Keratinocyte (primary cell): ENCODE results near the gene APH1B. TPM values are rescaled to one million over a fixed set of nuclear protein-coding genes. Genes with fewer than 3 reads are reported as not detected.

Experiments used
- DNase-seq: peaks from one replicate; pipeline ENCODE4 v3.0.0-alpha.2; 2011; ENCODE audit warnings: low read depth, missing footprints, low spot score
- FAIRE-seq: peaks from 2 replicates; lab custom pipeline; 2011; peaks lifted over from hg19 to GRCh38; lab: Jason Lieb, UNC
- H2AFZ ChIP-seq: 2 replicates; pipeline ENCODE4 v1.6.0; 2012; ENCODE audit warnings: low read length, control low read depth, inconsistent platforms; ENCODE audit not compliant: control insufficient read depth
- H3K27ac ChIP-seq: 2 replicates; pipeline ENCODE4 v1.5.1; 2011; ENCODE audit warnings: low read length; ENCODE audit not compliant: control insufficient read depth, insufficient read depth
- H3K27me3 ChIP-seq: 3 replicates; pipeline ENCODE4 v1.6.0; 2011; ENCODE audit warnings: low read length; ENCODE audit not compliant: control insufficient read depth, insufficient read depth; ENCODE audit errors: extremely low read depth
- H3K36me3 ChIP-seq, 2 experiments: 2 replicates in 1 of 2; 3 replicates in 1 of 2; pipeline ENCODE4 v1.5.1; 2011; ENCODE audit warnings: low read length in 2 of 2, mild to moderate bottlenecking in 1 of 2; ENCODE audit not compliant: control insufficient read depth in 2 of 2, insufficient read depth in 2 of 2; ENCODE audit errors: extremely low read depth in 1 of 2
- H3K4me1 ChIP-seq: 3 replicates; pipeline ENCODE4 v1.5.1; 2011; ENCODE audit warnings: low read length; ENCODE audit not compliant: control insufficient read depth, insufficient read depth; ENCODE audit errors: extremely low read depth
- H3K4me2 ChIP-seq: 3 replicates; pipeline ENCODE4 v1.6.0; 2011; ENCODE audit warnings: low read depth, low read length; ENCODE audit not compliant: control insufficient read depth, insufficient read depth; ENCODE audit errors: extremely low read depth
- H3K4me3 ChIP-seq, 3 experiments: fragments of 200-600 bp in 1 of 3; sonication (generic) in 1 of 3; 2 replicates in 2 of 3; 3 replicates in 1 of 3; pipeline ENCODE4 v1.5.1; 2011 to 2016; ENCODE audit warnings: low read length in 3 of 3, mild to moderate bottlenecking in 3 of 3, control low read depth in 2 of 3, inconsistent platforms in 1 of 3, low read depth in 1 of 3, mixed read lengths in 1 of 3, mixed run types in 1 of 3, moderate library complexity in 1 of 3; ENCODE audit not compliant: control insufficient read depth in 2 of 3, insufficient read depth in 2 of 3; ENCODE audit errors: extremely low read depth in 1 of 3
- H3K79me2 ChIP-seq: 2 replicates; pipeline ENCODE4 v1.6.0; 2012; ENCODE audit warnings: low read length; ENCODE audit not compliant: control insufficient read depth, insufficient read depth
- H3K9ac ChIP-seq: 3 replicates; pipeline ENCODE4 v1.6.0; 2011; ENCODE audit warnings: low read length; ENCODE audit not compliant: control insufficient read depth, insufficient read depth; ENCODE audit errors: extremely low read depth
- H3K9me1 ChIP-seq: 3 replicates; pipeline ENCODE4 v1.6.0; 2011; ENCODE audit warnings: low read length; ENCODE audit not compliant: control insufficient read depth, insufficient read depth; ENCODE audit errors: extremely low read depth
- H3K9me3 ChIP-seq: 2 replicates; pipeline ENCODE4 v1.5.1; 2012; ENCODE audit warnings: low read depth, low read length; ENCODE audit not compliant: control insufficient read depth
- H4K20me1 ChIP-seq: 3 replicates; pipeline ENCODE4 v1.6.0; 2011; ENCODE audit warnings: low read length; ENCODE audit not compliant: control insufficient read depth, insufficient read depth; ENCODE audit errors: extremely low read depth
- CTCF ChIP-seq, 3 experiments: IDR thresholded peaks in 1 of 3; conservative IDR thresholded peaks in 1 of 3; optimal IDR thresholded peaks in 1 of 3; 2 replicates in 2 of 3; 3 replicates in 1 of 3; pipeline versions ENCODE3 to v1.5.1; 2011; ENCODE audit warnings: low read length in 3 of 3, mild to moderate bottlenecking in 3 of 3, moderate library complexity in 2 of 3, control low read depth in 1 of 3, inconsistent platforms in 1 of 3; ENCODE audit not compliant: insufficient read depth in 2 of 3; ENCODE audit errors: extremely low read depth in 1 of 3
- EZH2 ChIP-seq: IDR thresholded peaks from one replicate; pipeline ENCODE4 v1.6.1; 2012; ENCODE audit warnings: inconsistent platforms, mild to moderate bottlenecking, low read length, moderate library complexity
- dilution Hi-C: fragments of 300-500 bp; cut with MboI; formaldehyde crosslinking; loops from one replicate; pipeline ENCODE4 v1.7.0; 2020; ENCODE audit warnings: low sequenced_read_pairs; ENCODE audit not compliant: extremely low pct_ligation_motif_present
- polyA plus RNA-seq, 5 experiments: library from polyadenylated mRNA; depleted of rRNA in 3 of 5; stranded (reverse) in 3 of 5; stranded (forward) in 1 of 5; unstranded in 1 of 5; fragments of >200 nt; gene quantifications; 1 replicate in 1 of 5; 2 replicates in 3 of 5; 3 replicates in 1 of 5; pipeline versions ENCODE4 v1.2.1 to v1.2.3, GENCODE V29; 2011 to 2012; ENCODE audit warnings: missing spikeins in 2 of 5, low read depth in 1 of 5, low replicate concordance in 1 of 5

Gene APH1B
- polyA plus RNA-seq, 1 donor (not counting 4 experiments of a cell fraction or from before 2014, with no cell fraction given), result 7.0 TPM

GRCh38 chr15:63352808-63353207 lies 75.4 kb downstream of the APH1B start:
- Histone ChIP-seq H3K36me3 (peaks cover 0 to 6% of the 10 kb centered on the region in 2 experiments), H3K9me1 (peaks cover 6% of the 10 kb centered on the region), H3K9me3 (no peaks in the 10 kb centered on the region), H3K4me3 (no peak overlapping the region), H3K4me1 (peaks cover 62% of the 10 kb centered on the region), H3K27ac (no peak overlapping the region), H3K79me2 (peaks cover 4% of the 10 kb centered on the region), H3K9ac (no peak overlapping the region), H3K27me3 (no peaks in the 10 kb centered on the region), H2AFZ (no peak overlapping the region), H3K4me2 (no peak overlapping the region), H4K20me1 (no peaks in the 10 kb centered on the region)
- no peak for FAIRE-seq
- no peak for DNase-seq
- TF ChIP-seq EZH2 (no peak), CTCF (optimal IDR thresholded peaks at IDR 0.05 in 1 of 3, IDR thresholded peaks at IDR 0.05 in 1 of 3, conservative IDR thresholded peaks at IDR 0.05 in 1 of 3; ENCODE audit: extremely low read depth in 1 of 3, insufficient read depth in 2 of 3, low read length in 3 of 3) (no peak)
- dilution Hi-C loops, result no loop called here

GRCh38 chr15:63353261-63353660 lies 75.9 kb downstream of the APH1B start:
- Histone ChIP-seq H2AFZ (no peak overlapping the region), H3K9me3 (no peaks in the 10 kb centered on the region), H4K20me1 (no peaks in the 10 kb centered on the region), H3K27ac (no peak overlapping the region), H3K27me3 (no peaks in the 10 kb centered on the region), H3K36me3 (peaks cover 3 to 7% of the 10 kb centered on the region in 2 experiments), H3K4me3 (no peak overlapping the region), H3K9me1 (peaks cover 6% of the 10 kb centered on the region), H3K4me1 (peaks cover 59% of the 10 kb centered on the region), H3K79me2 (peaks cover 4% of the 10 kb centered on the region), H3K4me2 (no peak overlapping the region), H3K9ac (no peak overlapping the region)
- FAIRE-seq, result no peak
- no peak for DNase-seq
- dilution Hi-C loops, result no loop called here
- TF ChIP-seq EZH2 (no peak), CTCF (optimal IDR thresholded peaks at IDR 0.05 in 1 of 3, IDR thresholded peaks at IDR 0.05 in 1 of 3, conservative IDR thresholded peaks at IDR 0.05 in 1 of 3; ENCODE audit: extremely low read depth in 1 of 3, insufficient read depth in 2 of 3, low read length in 3 of 3) (no peak)
